Progenitor cell of endocrine pancreas (in vitro differentiated cells): ENCODE results near the gene SYNRG. TPM values are rescaled to one million over a fixed set of nuclear protein-coding genes. Genes with fewer than 3 reads are reported as not detected.
A peak's percentile ranks its signal among the peaks of the same experiment; 100 is the strongest.

Experiments used
- DNase-seq: peaks from one replicate; pipeline ENCODE4 v3.0.0; 2021; ENCODE audit warnings: low spot score; ENCODE audit not compliant: unreplicated experiment
- H3K27ac Mint-ChIP-seq: 2 replicates; pipeline ENCODE4 v1.8.0; 2021; ENCODE audit warnings: mild to moderate bottlenecking, moderate library complexity, mixed read lengths
- H3K27me3 Mint-ChIP-seq: 2 replicates; pipeline ENCODE4 v1.8.0; 2021; ENCODE audit warnings: mixed read lengths
- H3K36me3 Mint-ChIP-seq: 2 replicates; pipeline ENCODE4 v1.8.0; 2022; ENCODE audit warnings: mixed read lengths; ENCODE audit not compliant: insufficient read depth
- H3K4me1 Mint-ChIP-seq: 2 replicates; pipeline ENCODE4 v1.8.0; 2021; ENCODE audit warnings: low read depth, mixed read lengths
- H3K4me3 Mint-ChIP-seq: 2 replicates; pipeline ENCODE4 v1.8.0; 2021; ENCODE audit warnings: low read depth, mild to moderate bottlenecking, moderate library complexity, mixed read lengths
- H3K9me3 Mint-ChIP-seq: 2 replicates; pipeline ENCODE4 v1.8.0; 2021; ENCODE audit warnings: low read depth, mixed read lengths
- total RNA-seq: library from RNA; stranded (reverse); gene quantifications from 2 replicates; pipeline ENCODE4 v1.2.1, GENCODE V29; 2021
- TF ChIP-seq, protein P1 (sequence below): fragments of 200-600 bp; sonication (generic); IDR thresholded peaks from one replicate; pipeline ENCODE4 v1.5.0; 2021; ENCODE audit warnings: antibody characterized with exemption, mild to moderate bottlenecking; ENCODE audit not compliant: unreplicated experiment

Gene SYNRG
- total RNA-seq, 1 donor from 2014 or later: 73.0 TPM

- Mint-ChIP-seq H3K9me3 (no peaks in the 10 kb centered on the region), H3K36me3 (peaks cover 14% of the 10 kb centered on the region), H3K4me3 (no peak overlapping the region), H3K27me3 (no peaks in the 10 kb centered on the region), H3K27ac (no peak overlapping the region), H3K4me1 (no peaks in the 10 kb centered on the region)
- DNase-seq: no peak
- TF ChIP-seq, protein P1, sequence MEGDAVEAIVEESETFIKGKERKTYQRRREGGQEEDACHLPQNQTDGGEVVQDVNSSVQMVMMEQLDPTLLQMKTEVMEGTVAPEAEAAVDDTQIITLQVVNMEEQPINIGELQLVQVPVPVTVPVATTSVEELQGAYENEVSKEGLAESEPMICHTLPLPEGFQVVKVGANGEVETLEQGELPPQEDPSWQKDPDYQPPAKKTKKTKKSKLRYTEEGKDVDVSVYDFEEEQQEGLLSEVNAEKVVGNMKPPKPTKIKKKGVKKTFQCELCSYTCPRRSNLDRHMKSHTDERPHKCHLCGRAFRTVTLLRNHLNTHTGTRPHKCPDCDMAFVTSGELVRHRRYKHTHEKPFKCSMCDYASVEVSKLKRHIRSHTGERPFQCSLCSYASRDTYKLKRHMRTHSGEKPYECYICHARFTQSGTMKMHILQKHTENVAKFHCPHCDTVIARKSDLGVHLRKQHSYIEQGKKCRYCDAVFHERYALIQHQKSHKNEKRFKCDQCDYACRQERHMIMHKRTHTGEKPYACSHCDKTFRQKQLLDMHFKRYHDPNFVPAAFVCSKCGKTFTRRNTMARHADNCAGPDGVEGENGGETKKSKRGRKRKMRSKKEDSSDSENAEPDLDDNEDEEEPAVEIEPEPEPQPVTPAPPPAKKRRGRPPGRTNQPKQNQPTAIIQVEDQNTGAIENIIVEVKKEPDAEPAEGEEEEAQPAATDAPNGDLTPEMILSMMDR: no peak
Observed at GRCh38 chr17:37543637-37544052, 65.6 kb downstream of the SYNRG start.

- Mint-ChIP-seq H3K9me3 (no peaks in the 10 kb centered on the region), H3K36me3 (peaks cover 20% of the 10 kb centered on the region), H3K4me1 (no peaks in the 10 kb centered on the region), H3K27ac (no peak overlapping the region), H3K4me3 (no peak overlapping the region), H3K27me3 (no peaks in the 10 kb centered on the region)
- TF ChIP-seq, protein P1: no peak
- no peak for DNase-seq
Observed at GRCh38 chr17:37541880-37542660, 67.1 kb downstream of the SYNRG start.

DNA sequence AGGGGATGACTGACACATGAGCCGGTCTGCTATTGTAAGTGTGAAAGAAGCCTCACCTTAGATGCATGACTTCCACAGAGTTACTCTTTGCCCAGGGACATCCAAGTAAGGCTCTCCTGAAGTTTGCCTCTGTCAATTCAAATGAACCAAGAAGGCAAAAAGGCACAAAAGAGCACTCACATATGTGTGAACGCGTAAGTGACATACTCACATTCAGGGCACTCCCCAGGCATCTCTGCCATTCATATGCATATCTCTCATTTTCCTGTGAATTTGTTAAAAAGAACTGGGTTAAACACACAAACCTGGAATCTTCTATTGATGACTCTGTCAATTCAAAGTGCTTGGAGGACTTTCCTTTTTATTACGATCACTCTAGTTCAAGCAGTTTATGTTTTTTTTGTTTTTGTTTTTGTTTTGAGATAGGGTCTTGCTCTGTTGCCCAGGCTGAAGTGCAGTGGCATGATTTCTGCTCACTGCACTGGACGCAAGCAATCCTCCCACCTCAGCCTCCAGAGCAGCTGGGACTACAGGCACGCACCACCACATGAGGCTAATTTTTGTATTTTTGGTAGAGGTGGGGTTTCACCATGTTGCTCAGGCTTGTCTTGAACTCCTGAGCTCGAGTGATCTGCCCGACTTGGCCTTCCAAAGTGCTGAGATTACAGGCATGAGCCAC is 70.1 kb downstream of the SYNRG start:
- peaks cover 28% of the 10 kb centered on the region for H3K36me3 Mint-ChIP-seq

DNA sequence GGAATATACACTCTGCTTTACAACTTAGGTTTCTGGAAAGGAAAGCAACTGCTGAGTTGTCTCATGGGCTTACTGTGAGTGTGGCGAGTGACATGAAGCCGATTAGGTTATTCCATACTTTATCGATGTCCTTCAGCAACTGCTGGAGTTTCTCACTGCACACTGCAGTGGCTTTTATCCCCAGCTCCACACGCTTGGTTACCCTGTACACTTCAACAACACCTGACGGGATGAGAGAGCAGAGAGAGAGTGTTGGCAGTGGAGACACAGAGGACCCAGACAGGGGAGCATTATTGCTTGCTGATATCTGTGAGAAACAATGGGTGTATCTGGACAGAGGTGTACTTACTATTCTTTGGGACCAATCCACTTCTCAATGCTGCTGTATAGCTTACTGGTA is 73.3 kb downstream of the SYNRG start:
- peaks cover 28% of the 10 kb centered on the region for H3K36me3 Mint-ChIP-seq
- H3K4me1 Mint-ChIP-seq: no peaks in the 10 kb centered on the region
- H3K27me3 Mint-ChIP-seq: no peaks in the 10 kb centered on the region
- DNase-seq: no peak
- H3K9me3 Mint-ChIP-seq: no peaks in the 10 kb centered on the region
- no peak overlapping the region for H3K4me3 Mint-ChIP-seq
- no peak overlapping the region for H3K27ac Mint-ChIP-seq
- TF ChIP-seq, protein P1: no peak

More for the DNA sequence above, 70.1 kb downstream of the SYNRG start:
- DNase-seq: no peak
- Mint-ChIP-seq H3K27me3 (no peaks in the 10 kb centered on the region), H3K4me3 (no peak overlapping the region), H3K9me3 (no peaks in the 10 kb centered on the region), H3K4me1 (no peaks in the 10 kb centered on the region), H3K27ac (peak overlapping the region; percentile 62)
- TF ChIP-seq, protein P1: no peak

- Mint-ChIP-seq H3K36me3 (peaks cover 26% of the 10 kb centered on the region), H3K27ac (no peak overlapping the region), H3K27me3 (no peaks in the 10 kb centered on the region), H3K9me3 (no peaks in the 10 kb centered on the region), H3K4me3 (no peak overlapping the region), H3K4me1 (no peaks in the 10 kb centered on the region)
- TF ChIP-seq, protein P1: no peak
- no peak for DNase-seq
Observed at GRCh38 chr17:37532756-37533155, 76.5 kb downstream of the SYNRG start.
